Stimulated activated CD4-positive, alpha-beta T cell treated with anti-CD3 and anti-CD28 coated beads, Interleukin-15, amount 100 ng/mL, for 48 hours (primary cell): ENCODE data around the gene SLC4A2.
"Not testable (repeated sequence)": the region's sequence is repeated elsewhere in the genome, so short reads cannot be mapped to it uniquely, and the experiment has no call there.

ENCODE experiments used
- DNase-seq, 2 donors: peaks; one replicate each; pipeline ENCODE4 v3.0.0-alpha.2; 2020; ENCODE audit warnings: low read depth in 2 of 2

SLC4A2 gene

GRCh38 chr7:151059367-151060112 is at the start of gene SLC4A2:
Gene SLC4A2 (plus strand): TSS chr7:151059589. CDS start chr7:151061988, 2,399 bp downstream.
- DNase-seq: peak in 1 of 2 donors; percentile 61

GRCh38 chr7:151010037-151010306 is 49.4 kb upstream of the SLC4A2 start:
- DNase-seq: no peak

GRCh38 chr7:151010307-151011096 is 48.9 kb upstream of the SLC4A2 start:
- DNase-seq: no peak

- no peak for DNase-seq
Observed at GRCh38 chr7:151011097-151011409, 48.3 kb upstream of the SLC4A2 start.

- DNase-seq: not testable (repeated sequence)
Observed at GRCh38 chr7:151011616-151012015, 47.8 kb upstream of the SLC4A2 start.

GRCh38 chr7:151012031-151012692 is 47.2 kb upstream of the SLC4A2 start:
- no peak for DNase-seq

GRCh38 chr7:151012911-151013347 is 46.5 kb upstream of the SLC4A2 start:
- no peak for DNase-seq

- no peak for DNase-seq
Observed at GRCh38 chr7:151013356-151013732, 46.0 kb upstream of the SLC4A2 start.

GRCh38 chr7:151013733-151014497 is 45.5 kb upstream of the SLC4A2 start:
- DNase-seq: peak; percentile 82 to 90

- no peak for DNase-seq
Observed at GRCh38 chr7:151014950-151015349, 44.4 kb upstream of the SLC4A2 start.

- DNase-seq: no peak
Observed at GRCh38 chr7:151015967-151016366, 43.4 kb upstream of the SLC4A2 start.

- no peak for DNase-seq
Observed at GRCh38 chr7:151016505-151016904, 42.9 kb upstream of the SLC4A2 start.

- no peak for DNase-seq
Observed at GRCh38 chr7:151016942-151017341, 42.4 kb upstream of the SLC4A2 start.

- no peak for DNase-seq
Observed at GRCh38 chr7:151017370-151017952, 41.9 kb upstream of the SLC4A2 start.

GRCh38 chr7:151017953-151018420 is 41.4 kb upstream of the SLC4A2 start:
- peak; percentile 71 to 78 for DNase-seq

- DNase-seq: no peak
Observed at GRCh38 chr7:151018421-151019129, 40.8 kb upstream of the SLC4A2 start.

- no peak for DNase-seq
Observed at GRCh38 chr7:151019130-151019447, 40.3 kb upstream of the SLC4A2 start.

GRCh38 chr7:151020231-151020630 is 39.2 kb upstream of the SLC4A2 start:
- DNase-seq: no peak

- no peak for DNase-seq
Observed at GRCh38 chr7:151023232-151023631, 36.2 kb upstream of the SLC4A2 start.

GRCh38 chr7:151024435-151025056 is 34.8 kb upstream of the SLC4A2 start, which contains the start of gene ATG9B:
Gene ATG9B (minus strand): TSS chr7:151024494. CDS start chr7:151024423, 71 bp downstream.
- DNase-seq: no peak
